ENCODE data around the gene POM121L12.

GRCh38 chr7:53060066-53060465 is 24.6 kb downstream of the POM121L12 start:
- no peak for TF ChIP-seq NFYB (CRISPR knock-in tag; conservative IDR thresholded peaks at IDR 0.05; ENCODE audit: low read depth)
- TF ChIP-seq JUN (CRISPR knock-in tag; IDR thresholded peaks at IDR 0.05): no peak
- TF ChIP-seq ZBTB43 (CRISPR knock-in tag; IDR thresholded peaks at IDR 0.05): no peak
- TF ChIP-seq CTCF (IDR thresholded peaks at IDR 0.05): no peak
- no peak for TF ChIP-seq ATF3 (CRISPR knock-in tag; conservative IDR thresholded peaks at IDR 0.05)
- no peak for TF ChIP-seq ZMAT4 (CRISPR knock-in tag; IDR thresholded peaks at IDR 0.05)
- TF ChIP-seq TP53 (CRISPR knock-in tag; IDR thresholded peaks at IDR 0.05): no peak
- TF ChIP-seq FOXJ3 (CRISPR knock-in tag; IDR thresholded peaks at IDR 0.05; ENCODE audit: borderline replicate concordance): no peak
- TF ChIP-seq E2F1 (CRISPR knock-in tag; IDR thresholded peaks at IDR 0.05): no peak
- TF ChIP-seq USF2 (CRISPR knock-in tag; IDR thresholded peaks at IDR 0.05): no peak
- TF ChIP-seq PRDM15 (CRISPR knock-in tag; IDR thresholded peaks at IDR 0.05): no peak
- TF ChIP-seq ZBTB21 (CRISPR knock-in tag; IDR thresholded peaks at IDR 0.05; ENCODE audit: borderline replicate concordance): no peak
- no peak for TF ChIP-seq CBFB (CRISPR knock-in tag; IDR thresholded peaks at IDR 0.05; ENCODE audit: low read depth)
